HG03097 (cell line): ENCODE results near the gene RANBP2.
"Not testable (repeated sequence)": the region's sequence is repeated elsewhere in the genome, so short reads cannot be mapped to it uniquely, and the experiment has no call there.

Source experiments
- ATAC-seq: cut with Tn5 transposase; IDR thresholded peaks from one replicate; pipeline ENCODE4 v1.9.1; 2021; ENCODE audit not compliant: unreplicated experiment, low FRiP score

Gene RANBP2

GRCh38 chr2:108719149-108720044 is at the start of gene RANBP2:
TSS of gene RANBP2 (plus strand) at chr2:108719482. CDS start at chr2:108719607, 125 bp downstream.
- ATAC-seq: peak; percentile 98

GRCh38 chr2:108670282-108670681 is 49.0 kb upstream of the RANBP2 start:
- not testable (repeated sequence) for ATAC-seq

- not testable (repeated sequence) for ATAC-seq
Observed at GRCh38 chr2:108672200-108672805, 47.0 kb upstream of the RANBP2 start.

- ATAC-seq: not testable (repeated sequence)
Observed at GRCh38 chr2:108676522-108676921, 42.8 kb upstream of the RANBP2 start.

- ATAC-seq: not testable (repeated sequence)
Observed at GRCh38 chr2:108677239-108677744, 42.0 kb upstream of the RANBP2 start.

- not testable (repeated sequence) for ATAC-seq
Observed at GRCh38 chr2:108678198-108678651, 41.1 kb upstream of the RANBP2 start.

- ATAC-seq: not testable (repeated sequence)
Observed at GRCh38 chr2:108680805-108681204, 38.5 kb upstream of the RANBP2 start.

GRCh38 chr2:108688818-108689756 is 30.2 kb upstream of the RANBP2 start:
- ATAC-seq: not testable (repeated sequence)

GRCh38 chr2:108690001-108690400 is 29.3 kb upstream of the RANBP2 start:
- ATAC-seq: not testable (repeated sequence)

GRCh38 chr2:108691447-108691846 is 27.8 kb upstream of the RANBP2 start:
- no peak for ATAC-seq

GRCh38 chr2:108701208-108701607 is 18.1 kb upstream of the RANBP2 start:
- ATAC-seq: no peak

GRCh38 chr2:108701806-108702205 is 17.5 kb upstream of the RANBP2 start:
- no peak for ATAC-seq

GRCh38 chr2:108704871-108705270 is 14.4 kb upstream of the RANBP2 start:
- ATAC-seq: no peak

- ATAC-seq: no peak
Observed at GRCh38 chr2:108707300-108707699, 12.0 kb upstream of the RANBP2 start.

GRCh38 chr2:108716971-108717370 is 2.3 kb upstream of the RANBP2 start:
- ATAC-seq: not testable (repeated sequence)

- ATAC-seq: not testable (repeated sequence)
Observed at GRCh38 chr2:108726048-108726447, 6.8 kb downstream of the RANBP2 start.

GRCh38 chr2:108734656-108735055 is 15.4 kb downstream of the RANBP2 start:
- not testable (repeated sequence) for ATAC-seq

- ATAC-seq: not testable (repeated sequence)
Observed at GRCh38 chr2:108757973-108758372, 38.7 kb downstream of the RANBP2 start.

- not testable (repeated sequence) for ATAC-seq
Observed at GRCh38 chr2:108762618-108763017, 43.3 kb downstream of the RANBP2 start.

GRCh38 chr2:108766671-108767070 is 47.4 kb downstream of the RANBP2 start:
- not testable (repeated sequence) for ATAC-seq
